HepG2 (cell line): ENCODE data around the gene ATP2B3. TPM values are rescaled to one million over a fixed set of nuclear protein-coding genes. Genes with fewer than 3 reads are reported as not detected.
A peak's percentile ranks its signal among the peaks of the same experiment; 100 is the strongest.

ENCODE experiments used
- CBFB ChIP-seq: sonication (generic); formaldehyde crosslinking; IDR thresholded peaks from 2 replicates; pipeline ENCODE4 v1.4.0; 2020; ENCODE audit warnings: missing genetic modification reagents
- CHD4 ChIP-seq: fragments of 200-600 bp; sonication (generic); IDR thresholded peaks from 2 replicates; pipeline ENCODE4 v1.7.0; 2017; ENCODE audit warnings: mild to moderate bottlenecking, low read length, borderline replicate concordance
- DNMT1 ChIP-seq: sonication (generic); formaldehyde crosslinking; IDR thresholded peaks from 2 replicates; pipeline ENCODE4 v1.5.1; 2020; ENCODE audit warnings: mild to moderate bottlenecking, missing genetic modification reagents
- FOXM1 ChIP-seq: sonication (generic); formaldehyde crosslinking; IDR thresholded peaks from 2 replicates; pipeline ENCODE4 v1.5.0; 2020; ENCODE audit warnings: missing genetic modification reagents
- IRF2 ChIP-seq: IDR thresholded peaks from 2 replicates; pipeline ENCODE4 v1.6.1; 2018; ENCODE audit warnings: missing genetic modification reagents, missing compliant biosample characterization
- MAFG ChIP-seq: sonication (generic); formaldehyde crosslinking; IDR thresholded peaks from 2 replicates; pipeline ENCODE4 v1.5.1; 2020; ENCODE audit warnings: mild to moderate bottlenecking, missing genetic modification reagents
- MXD4 ChIP-seq: IDR thresholded peaks from 2 replicates; pipeline ENCODE4 v1.6.1; 2016; ENCODE audit warnings: mild to moderate bottlenecking, missing biosample characterization, missing genetic modification reagents
- NR2F1 ChIP-seq, 2 experiments: fragments of 450-650 bp in 1 of 2; formaldehyde crosslinking in 1 of 2; IDR thresholded peaks; 2 replicates each; pipeline versions ENCODE4 v1.5.0 to v1.6.1; 2016 to 2020; ENCODE audit warnings: mild to moderate bottlenecking in 1 of 2, missing compliant biosample characterization in 1 of 2, missing genetic modification reagents in 1 of 2, moderate library complexity in 1 of 2
- PHB2 ChIP-seq: fragments of 450-650 bp; IDR thresholded peaks from 2 replicates; pipeline ENCODE4 v1.6.1; 2018; ENCODE audit not compliant: partially characterized antibody
- PHF20 ChIP-seq: sonication (generic); formaldehyde crosslinking; IDR thresholded peaks from 2 replicates; pipeline ENCODE4 v1.5.0; 2020; ENCODE audit warnings: mild to moderate bottlenecking, missing genetic modification reagents
- SUZ12 ChIP-seq: fragments of 150-350 bp; IDR thresholded peaks from 2 replicates; pipeline ENCODE4 v1.6.1; 2014; ENCODE audit warnings: low read depth, low read length
- ZNF543 ChIP-seq: sonication (generic); formaldehyde crosslinking; IDR thresholded peaks from 2 replicates; pipeline ENCODE4 v1.4.0; 2020; ENCODE audit warnings: mild to moderate bottlenecking, missing genetic modification reagents
- ZNF768 ChIP-seq: sonication (generic); formaldehyde crosslinking; IDR thresholded peaks from 2 replicates; pipeline ENCODE4 v1.4.0; 2020; ENCODE audit warnings: missing genetic modification reagents
- polyA plus RNA-seq, 8 experiments: library from polyadenylated mRNA; depleted of rRNA in 3 of 8; stranded (reverse) in 7 of 8; unstranded in 1 of 8; fragments of >200 nt; fragmentation: Illumina TruSeq in 4 of 8; extraction: Trizol in 4 of 8; gene quantifications; 2 replicates each; pipeline versions ENCODE4 v1.2.1 to v1.2.3, GENCODE V29; 2011 to 2016; ENCODE audit warnings: low read depth in 4 of 8, missing spikeins in 1 of 8, mixed read lengths in 1 of 8; ENCODE audit not compliant: insufficient read depth in 1 of 8
- total RNA-seq, 5 experiments: library from RNA; depleted of rRNA; stranded (reverse); fragments of >200 nt; fragmentation: Illumina TruSeq; extraction: Trizol; gene quantifications; 2 replicates each; pipeline ENCODE4 v1.2.3, GENCODE V29; 2016; ENCODE audit warnings: low read depth in 1 of 5
- TF ChIP-seq, protein P1 (sequence below): sonication (generic); formaldehyde crosslinking; IDR thresholded peaks from 2 replicates; pipeline ENCODE4 v1.5.1; 2020; ENCODE audit warnings: mild to moderate bottlenecking, missing genetic modification reagents
- TF ChIP-seq, protein P2 (sequence below): IDR thresholded peaks from 2 replicates; pipeline ENCODE4 v1.6.1; 2012; ENCODE audit warnings: inconsistent platforms
- TF ChIP-seq, protein P3 (sequence below): sonication (generic); formaldehyde crosslinking; IDR thresholded peaks from 2 replicates; pipeline ENCODE4 v1.4.0; 2020; ENCODE audit warnings: mild to moderate bottlenecking, missing genetic modification reagents
- TF ChIP-seq, protein P4 (sequence below): IDR thresholded peaks from 2 replicates; pipeline ENCODE4 v1.6.1; 2018; ENCODE audit warnings: missing genetic modification reagents
- TF ChIP-seq, protein P5 (sequence below): sonication (generic); formaldehyde crosslinking; IDR thresholded peaks from 2 replicates; pipeline ENCODE4 v1.4.0; 2020; ENCODE audit warnings: low read depth, mild to moderate bottlenecking, missing genetic modification reagents
- TF ChIP-seq, protein P6 (sequence below), 2 experiments: sonication (generic) in 1 of 2; formaldehyde crosslinking in 1 of 2; IDR thresholded peaks; 2 replicates each; pipeline versions ENCODE4 v1.5.1 to v1.6.1; 2011 to 2020; ENCODE audit warnings: borderline replicate concordance in 1 of 2, low read depth in 1 of 2, low read length in 1 of 2, mild to moderate bottlenecking in 1 of 2, missing genetic modification reagents in 1 of 2, moderate library complexity in 1 of 2

The ATP2B3 gene
- total and polyA plus RNA-seq, 2 of the 13 experiments (the other 11 are each of a cell fraction or from before 2014, with no cell fraction given), result not detected

DNA sequence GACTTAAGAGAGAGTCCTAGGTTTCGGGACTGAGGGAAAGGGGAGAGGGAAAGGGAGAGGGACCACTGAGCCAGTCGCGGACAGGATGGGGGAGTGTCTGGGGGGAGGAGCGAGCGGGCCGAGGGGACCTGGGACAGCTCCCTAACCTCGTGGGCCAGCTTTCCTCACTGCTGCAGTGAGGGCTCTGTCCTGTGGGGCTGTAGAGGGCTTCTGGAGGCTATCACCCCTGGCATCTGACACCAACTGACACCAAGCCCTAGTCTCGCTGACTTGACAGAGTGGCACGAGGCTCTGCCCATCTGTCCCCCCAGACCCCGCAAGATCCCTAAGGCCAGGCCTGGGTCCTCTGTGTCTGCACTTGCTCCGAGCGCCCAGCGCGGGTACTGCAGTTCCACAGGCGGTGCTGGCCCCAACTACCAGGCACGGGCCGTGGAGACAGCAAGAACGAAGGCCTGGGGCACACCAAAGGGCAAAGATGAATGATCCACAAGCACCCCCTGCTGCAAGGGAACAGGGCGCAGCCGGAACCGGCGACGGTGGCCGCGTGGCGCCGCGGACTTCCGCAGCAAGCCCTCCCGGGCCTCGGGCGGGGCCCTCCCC lies 47.5 kb upstream of the ATP2B3 start (continued):
- no peak for TF ChIP-seq SUZ12
- TF ChIP-seq, protein P1, sequence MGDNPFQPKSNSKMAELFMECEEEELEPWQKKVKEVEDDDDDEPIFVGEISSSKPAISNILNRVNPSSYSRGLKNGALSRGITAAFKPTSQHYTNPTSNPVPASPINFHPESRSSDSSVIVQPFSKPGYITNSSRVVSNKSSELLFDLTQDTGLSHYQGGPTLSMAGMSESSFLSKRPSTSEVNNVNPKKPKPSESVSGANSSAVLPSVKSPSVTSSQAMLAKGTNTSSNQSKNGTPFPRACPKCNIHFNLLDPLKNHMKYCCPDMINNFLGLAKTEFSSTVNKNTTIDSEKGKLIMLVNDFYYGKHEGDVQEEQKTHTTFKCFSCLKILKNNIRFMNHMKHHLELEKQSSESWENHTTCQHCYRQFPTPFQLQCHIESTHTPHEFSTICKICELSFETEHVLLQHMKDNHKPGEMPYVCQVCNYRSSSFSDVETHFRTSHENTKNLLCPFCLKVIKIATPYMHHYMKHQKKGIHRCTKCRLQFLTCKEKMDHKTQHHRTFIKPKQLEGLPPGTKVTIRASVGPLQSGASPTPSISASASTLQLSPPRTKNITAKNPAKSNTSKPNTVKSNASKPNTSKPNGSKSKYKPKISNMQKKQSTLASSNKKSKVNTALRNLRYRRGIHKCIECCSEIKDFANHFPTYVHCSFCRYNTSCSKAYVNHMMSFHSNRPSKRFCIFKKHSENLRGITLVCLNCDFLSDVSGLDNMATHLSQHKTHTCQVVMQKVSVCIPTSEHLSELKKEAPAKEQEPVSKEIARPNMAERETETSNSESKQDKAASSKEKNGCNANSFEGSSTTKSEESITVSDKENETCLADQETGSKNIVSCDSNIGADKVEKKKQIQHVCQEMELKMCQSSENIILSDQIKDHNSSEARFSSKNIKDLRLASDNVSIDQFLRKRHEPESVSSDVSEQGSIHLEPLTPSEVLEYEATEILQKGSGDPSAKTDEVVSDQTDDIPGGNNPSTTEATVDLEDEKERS (CRISPR knock-in tag), result no peak
- TF ChIP-seq PHB2, result no peak
- TF ChIP-seq DNMT1, result no peak
- TF ChIP-seq, protein P2, sequence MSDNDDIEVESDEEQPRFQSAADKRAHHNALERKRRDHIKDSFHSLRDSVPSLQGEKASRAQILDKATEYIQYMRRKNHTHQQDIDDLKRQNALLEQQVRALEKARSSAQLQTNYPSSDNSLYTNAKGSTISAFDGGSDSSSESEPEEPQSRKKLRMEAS, result peak; percentile 44; the same call in 1 of the 2 replicates
- no peak for TF ChIP-seq CBFB (CRISPR knock-in tag)
- TF ChIP-seq ZNF543 (CRISPR knock-in tag), result no peak
- TF ChIP-seq FOXM1 (CRISPR knock-in tag), result no peak
- TF ChIP-seq, protein P3, sequence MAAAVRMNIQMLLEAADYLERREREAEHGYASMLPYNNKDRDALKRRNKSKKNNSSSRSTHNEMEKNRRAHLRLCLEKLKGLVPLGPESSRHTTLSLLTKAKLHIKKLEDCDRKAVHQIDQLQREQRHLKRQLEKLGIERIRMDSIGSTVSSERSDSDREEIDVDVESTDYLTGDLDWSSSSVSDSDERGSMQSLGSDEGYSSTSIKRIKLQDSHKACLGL (CRISPR knock-in tag), result 0 out of 2 replicates have a peak, but pooled peaks have one; percentile 7
- no peak for TF ChIP-seq CHD4
- TF ChIP-seq NR2F1 (CRISPR knock-in tag; IDR thresholded peaks at IDR 0.05), result no peak
- no peak for TF ChIP-seq MAFG
- peak; percentile 56; the same call in 1 of the 2 replicates for TF ChIP-seq MXD4
- no peak for TF ChIP-seq PHF20
- no peak for TF ChIP-seq IRF2 (CRISPR knock-in tag)
- TF ChIP-seq, protein P4, sequence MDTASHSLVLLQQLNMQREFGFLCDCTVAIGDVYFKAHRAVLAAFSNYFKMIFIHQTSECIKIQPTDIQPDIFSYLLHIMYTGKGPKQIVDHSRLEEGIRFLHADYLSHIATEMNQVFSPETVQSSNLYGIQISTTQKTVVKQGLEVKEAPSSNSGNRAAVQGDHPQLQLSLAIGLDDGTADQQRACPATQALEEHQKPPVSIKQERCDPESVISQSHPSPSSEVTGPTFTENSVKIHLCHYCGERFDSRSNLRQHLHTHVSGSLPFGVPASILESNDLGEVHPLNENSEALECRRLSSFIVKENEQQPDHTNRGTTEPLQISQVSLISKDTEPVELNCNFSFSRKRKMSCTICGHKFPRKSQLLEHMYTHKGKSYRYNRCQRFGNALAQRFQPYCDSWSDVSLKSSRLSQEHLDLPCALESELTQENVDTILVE (CRISPR knock-in tag), result no peak
- TF ChIP-seq, protein P5, sequence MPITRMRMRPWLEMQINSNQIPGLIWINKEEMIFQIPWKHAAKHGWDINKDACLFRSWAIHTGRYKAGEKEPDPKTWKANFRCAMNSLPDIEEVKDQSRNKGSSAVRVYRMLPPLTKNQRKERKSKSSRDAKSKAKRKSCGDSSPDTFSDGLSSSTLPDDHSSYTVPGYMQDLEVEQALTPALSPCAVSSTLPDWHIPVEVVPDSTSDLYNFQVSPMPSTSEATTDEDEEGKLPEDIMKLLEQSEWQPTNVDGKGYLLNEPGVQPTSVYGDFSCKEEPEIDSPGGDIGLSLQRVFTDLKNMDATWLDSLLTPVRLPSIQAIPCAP (CRISPR knock-in tag), result no peak
- TF ChIP-seq, protein P6, sequence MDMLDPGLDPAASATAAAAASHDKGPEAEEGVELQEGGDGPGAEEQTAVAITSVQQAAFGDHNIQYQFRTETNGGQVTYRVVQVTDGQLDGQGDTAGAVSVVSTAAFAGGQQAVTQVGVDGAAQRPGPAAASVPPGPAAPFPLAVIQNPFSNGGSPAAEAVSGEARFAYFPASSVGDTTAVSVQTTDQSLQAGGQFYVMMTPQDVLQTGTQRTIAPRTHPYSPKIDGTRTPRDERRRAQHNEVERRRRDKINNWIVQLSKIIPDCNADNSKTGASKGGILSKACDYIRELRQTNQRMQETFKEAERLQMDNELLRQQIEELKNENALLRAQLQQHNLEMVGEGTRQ (IDR thresholded peaks at IDR 0.05; ENCODE audit: low read depth, low read length), result no peak
- TF ChIP-seq, protein P6 (CRISPR knock-in tag; IDR thresholded peaks at IDR 0.05; ENCODE audit: borderline replicate concordance), result no peak
- no peak for TF ChIP-seq ZNF768 (CRISPR knock-in tag)
